Fibroblast of lung (primary cell): Measurements from ENCODE around the gene MXI1. TPM values are rescaled to one million over a fixed set of nuclear protein-coding genes. Genes with fewer than 3 reads are reported as not detected.
A peak's percentile ranks its signal among the peaks of the same experiment; 100 is the strongest.

Experiments
- DNase-seq, 2 donors: peaks; one replicate each; pipeline versions ENCODE4 v3.0.0 to v3.0.0-alpha.2; 2010; ENCODE audit warnings: low read depth in 2 of 2
- H2AFZ ChIP-seq: 2 replicates; pipeline ENCODE4 v1.5.1; 2012; ENCODE audit warnings: low read length, control low read depth, inconsistent platforms
- H3K27ac ChIP-seq: 2 replicates; pipeline ENCODE4 v1.5.1; 2011; ENCODE audit warnings: low read length, control low read depth; ENCODE audit not compliant: insufficient read depth
- H3K27me3 ChIP-seq: 2 replicates; pipeline ENCODE4 v1.5.1; 2011; ENCODE audit warnings: mild to moderate bottlenecking, low read length; ENCODE audit not compliant: control insufficient read depth, insufficient read depth
- H3K36me3 ChIP-seq: 2 replicates; pipeline ENCODE4 v1.5.1; 2011; ENCODE audit warnings: low read length; ENCODE audit not compliant: control insufficient read depth, insufficient read depth
- H3K4me1 ChIP-seq: 2 replicates; pipeline ENCODE4 v1.5.1; 2011; ENCODE audit warnings: low read length; ENCODE audit not compliant: control insufficient read depth, insufficient read depth; ENCODE audit errors: extremely low read depth
- H3K4me2 ChIP-seq: 2 replicates; pipeline ENCODE4 v1.5.1; 2011; ENCODE audit warnings: low read length, control low read depth; ENCODE audit not compliant: insufficient read depth; ENCODE audit errors: extremely low read depth
- H3K4me3 ChIP-seq, 4 experiments: fragments of 200-600 bp in 1 of 4; sonication (generic) in 1 of 4; replicated peaks in 1 of 4; 2 replicates each; pipeline ENCODE4 v1.5.1; 2011 to 2016; ENCODE audit warnings: low read length in 4 of 4, low read depth in 3 of 4, mild to moderate bottlenecking in 3 of 4, control low read depth in 2 of 4, inconsistent platforms in 1 of 4, mixed read lengths in 1 of 4; ENCODE audit not compliant: insufficient read depth in 1 of 4; ENCODE audit errors: control extremely low read depth in 1 of 4
- H3K79me2 ChIP-seq: 2 replicates; pipeline ENCODE4 v1.5.1; 2012; ENCODE audit warnings: mild to moderate bottlenecking, low read length, inconsistent platforms; ENCODE audit not compliant: control insufficient read depth, insufficient read depth
- H3K9ac ChIP-seq: 2 replicates; pipeline ENCODE4 v1.5.1; 2011; ENCODE audit warnings: mild to moderate bottlenecking, low read length, control low read depth; ENCODE audit not compliant: insufficient read depth
- H3K9me3 ChIP-seq: 2 replicates; pipeline ENCODE4 v1.5.1; 2012; ENCODE audit warnings: low read depth, low read length; ENCODE audit not compliant: control insufficient read depth, insufficient read depth
- H4K20me1 ChIP-seq: 2 replicates; pipeline ENCODE4 v1.5.1; 2011; ENCODE audit warnings: low read length; ENCODE audit not compliant: control insufficient read depth, insufficient read depth; ENCODE audit errors: extremely low read depth
- CTCF ChIP-seq, 2 donors: IDR thresholded peaks in 1 of 2; conservative IDR thresholded peaks in 1 of 2; 1 replicate in 1 of 2; 2 replicates in 1 of 2; pipeline ENCODE4 v1.5.1; 2011 to 2012; ENCODE audit warnings: low read length in 2 of 2, control low read depth in 1 of 2, inconsistent platforms in 1 of 2, low read depth in 1 of 2, mild to moderate bottlenecking in 1 of 2
- EZH2 ChIP-seq: IDR thresholded peaks from 2 replicates; pipeline ENCODE4 v1.5.1; 2012; ENCODE audit warnings: low read length, control low read depth, mild to moderate bottlenecking; ENCODE audit errors: missing control alignments
- polyA plus RNA-seq, 2 donors: library from polyadenylated mRNA; depleted of rRNA in 1 of 2; stranded (reverse) in 1 of 2; unstranded in 1 of 2; fragments of >200 nt; gene quantifications; 2 replicates each; pipeline ENCODE4 v1.2.1, GENCODE V29; 2011 to 2012; ENCODE audit warnings: missing spikeins in 1 of 2
- total RNA-seq: library from RNA; depleted of rRNA; stranded (reverse); fragments of >200 nt; gene quantifications from 2 replicates; pipeline ENCODE4 v1.2.1, GENCODE V29; 2014

MXI1 gene
- total and polyA plus RNA-seq, 2 donors (not counting 1 experiment from before 2014, with no cell fraction given): 18.7 to 40.1 TPM

- Histone ChIP-seq H3K9ac (no peak overlapping the region), H3K27me3 (no peaks in the 10 kb centered on the region), H3K4me2 (peak overlapping the region; percentile 99), H3K27ac (no peak overlapping the region), H3K36me3 (no peaks in the 10 kb centered on the region), H3K9me3 (no peaks in the 10 kb centered on the region), H4K20me1 (no peaks in the 10 kb centered on the region), H3K4me3 (peak overlapping the region; percentile 52 to 76 (median 65)), H3K79me2 (no peaks in the 10 kb centered on the region), H2AFZ (peak overlapping the region; percentile 90), H3K4me1 (peaks cover 8% of the 10 kb centered on the region)
- TF ChIP-seq CTCF (conservative IDR thresholded peaks at IDR 0.05 in 1 of 2, IDR thresholded peaks at IDR 0.05 in 1 of 2; ENCODE audit: low read depth in 1 of 2, low read length in 2 of 2) (no peak), EZH2 (no peak)
- no peak for DNase-seq
These were observed 17.6 kb downstream of the MXI1 start for GRCh38 chr10:110224992-110225391.

DNA sequence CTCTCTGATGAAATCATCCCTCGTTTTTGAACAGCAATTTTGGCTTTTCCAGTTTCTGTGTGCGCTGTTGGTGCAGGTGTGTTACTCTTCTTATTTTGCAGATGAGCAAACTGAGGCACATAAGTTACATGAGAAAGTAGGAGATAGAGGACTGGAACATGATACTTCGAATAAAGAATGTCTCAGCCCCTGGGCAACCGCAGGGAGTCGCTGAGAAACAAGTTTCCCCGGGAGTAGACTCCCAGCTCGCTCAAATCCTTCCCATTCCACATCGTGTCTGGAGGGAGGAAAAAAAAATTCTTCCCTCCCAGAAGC lies 18.0 kb downstream of the MXI1 start:
- Histone ChIP-seq H3K9me3 (no peaks in the 10 kb centered on the region), H3K4me2 (peak overlapping the region; percentile 99), H4K20me1 (no peaks in the 10 kb centered on the region), H3K79me2 (no peaks in the 10 kb centered on the region), H3K4me3 (peak overlapping the region; percentile 52 to 76 (median 65)), H3K27ac (no peak overlapping the region), H3K4me1 (peaks cover 8% of the 10 kb centered on the region), H3K27me3 (no peaks in the 10 kb centered on the region), H3K36me3 (no peaks in the 10 kb centered on the region), H2AFZ (peak overlapping the region; percentile 90), H3K9ac (peak overlapping the region; percentile 43)
- no peak for DNase-seq
- no peak for TF ChIP-seq EZH2
- TF ChIP-seq CTCF (conservative IDR thresholded peaks at IDR 0.05 in 1 of 2, IDR thresholded peaks at IDR 0.05 in 1 of 2; ENCODE audit: low read depth in 1 of 2, low read length in 2 of 2): no peak

GRCh38 chr10:110225756-110226542 lies 18.5 kb downstream of the MXI1 start:
- Histone ChIP-seq H2AFZ (peak overlapping the region; percentile 90), H3K27ac (peak overlapping the region; percentile 44), H3K27me3 (no peaks in the 10 kb centered on the region), H3K4me1 (peaks cover 8% of the 10 kb centered on the region), H3K79me2 (no peaks in the 10 kb centered on the region), H3K9ac (peak overlapping the region; percentile 20), H4K20me1 (no peaks in the 10 kb centered on the region), H3K9me3 (no peaks in the 10 kb centered on the region), H3K4me2 (peak overlapping the region; percentile 99), H3K36me3 (no peaks in the 10 kb centered on the region), H3K4me3 (peak overlapping the region; percentile 65 to 76 (median 68))
- peak; percentile 92 to 95 for DNase-seq
- peak; percentile 49 to 57 for TF ChIP-seq CTCF (conservative IDR thresholded peaks at IDR 0.05 in 1 of 2, IDR thresholded peaks at IDR 0.05 in 1 of 2; ENCODE audit: low read depth in 1 of 2, low read length in 2 of 2)
- no peak for TF ChIP-seq EZH2
